WERI-Rb-1 (cell line): Measurements from ENCODE around the gene MYH1.

ENCODE experiments used
- DNase-seq: peaks from one replicate; pipeline ENCODE4 v3.0.0-alpha.2; 2020
- H3K27ac ChIP-seq: fragments of 250-450 bp; sonication (Bioruptor Pico); 2 replicates; pipeline ENCODE4 v1.5.1; 2020; ENCODE audit warnings: mild to moderate bottlenecking, moderate library complexity
- H3K27me3 ChIP-seq: fragments of 250-450 bp; sonication (Bioruptor Pico); 2 replicates; pipeline ENCODE4 v1.5.1; 2021; ENCODE audit warnings: mild to moderate bottlenecking, low read depth, moderate library complexity; ENCODE audit not compliant: insufficient read depth, severe bottlenecking
- H3K36me3 ChIP-seq: fragments of 250-450 bp; sonication (Bioruptor Pico); 2 replicates; pipeline ENCODE4 v1.5.1; 2020; ENCODE audit warnings: mild to moderate bottlenecking, moderate library complexity
- H3K4me3 ChIP-seq: 2 replicates; pipeline ENCODE4 v1.5.1; 2011; ENCODE audit warnings: low read depth, mild to moderate bottlenecking, control low read depth, low read length
- H3K9me3 ChIP-seq: fragments of 250-450 bp; sonication (Bioruptor Pico); 2 replicates; pipeline ENCODE4 v1.5.1; 2021; ENCODE audit warnings: mild to moderate bottlenecking, moderate library complexity; ENCODE audit not compliant: severe bottlenecking
- CTCF ChIP-seq: IDR thresholded peaks from 2 replicates; pipeline ENCODE4 v1.5.1; 2011; ENCODE audit warnings: low read depth, mild to moderate bottlenecking, control low read depth, inconsistent platforms, low read length

The MYH1 gene

GRCh38 chr17:10518271-10519037, at the start of gene MYH1:
MYH1 (minus strand) TSS chr17:10518542; CDS start chr17:10516642, 1,900 bp downstream.
- Histone ChIP-seq H3K27me3 (peaks cover 9% of the 10 kb centered on the region), H3K4me3 (no peak within 1 kb of the TSS), H3K9me3 (no peaks in the 10 kb centered on the region), H3K36me3 (no peaks in the 10 kb centered on the region), H3K27ac (no peak within 1 kb of the TSS)
- no peak for TF ChIP-seq CTCF
- no peak for DNase-seq

- Histone ChIP-seq H3K27me3 (peaks cover 2% of the 10 kb centered on the region), H3K27ac (no peak overlapping the region), H3K4me3 (no peak overlapping the region), H3K36me3 (no peaks in the 10 kb centered on the region), H3K9me3 (no peaks in the 10 kb centered on the region)
- TF ChIP-seq CTCF, result no peak
- no peak for DNase-seq
These were observed 45.8 kb upstream of the MYH1 start for GRCh38 chr17:10563991-10564660.

- H3K36me3 ChIP-seq, result no peaks in the 10 kb centered on the region
- H3K9me3 ChIP-seq, result no peaks in the 10 kb centered on the region
- H3K4me3 ChIP-seq, result no peak overlapping the region
- no peak overlapping the region for H3K27ac ChIP-seq
- no peak for TF ChIP-seq CTCF
- no peaks in the 10 kb centered on the region for H3K27me3 ChIP-seq
- DNase-seq, result no peak
These were observed 39.7 kb upstream of the MYH1 start for GRCh38 chr17:10558049-10558448.

- no peaks in the 10 kb centered on the region for H3K27me3 ChIP-seq
- H3K36me3 ChIP-seq, result no peaks in the 10 kb centered on the region
- H3K27ac ChIP-seq, result no peak overlapping the region
- no peak overlapping the region for H3K4me3 ChIP-seq
- DNase-seq, result no peak
- no peaks in the 10 kb centered on the region for H3K9me3 ChIP-seq
- no peak for TF ChIP-seq CTCF
These were observed 39.1 kb upstream of the MYH1 start for GRCh38 chr17:10557422-10557821.

- no peaks in the 10 kb centered on the region for H3K27me3 ChIP-seq
- DNase-seq, result no peak
- H3K9me3 ChIP-seq, result no peaks in the 10 kb centered on the region
- H3K27ac ChIP-seq, result no peak overlapping the region
- no peak for TF ChIP-seq CTCF
- H3K36me3 ChIP-seq, result no peaks in the 10 kb centered on the region
- H3K4me3 ChIP-seq, result no peak overlapping the region
These were observed 38.1 kb upstream of the MYH1 start for GRCh38 chr17:10556301-10557005.
